H1 (cell line): Measurements from ENCODE around the gene GRM8. TPM values are rescaled to one million over a fixed set of nuclear protein-coding genes. Genes with fewer than 3 reads are reported as not detected.

Experiments
- ATF3 ChIP-seq: IDR thresholded peaks from 2 replicates; pipeline ENCODE4 v1.6.1; 2011; ENCODE audit warnings: low read depth, mild to moderate bottlenecking, low read length; ENCODE audit not compliant: insufficient read depth
- CBX8 ChIP-seq: fragments of 300-800, 300-1000 bp; sonication (generic); IDR thresholded peaks from 2 replicates; pipeline ENCODE4 v1.7.1; 2016; ENCODE audit warnings: low read depth, low read length, borderline replicate concordance
- CHD1 ChIP-seq: IDR thresholded peaks from 2 replicates; pipeline ENCODE4 v1.6.1; 2012; ENCODE audit warnings: low read depth, low read length, improper control_type of control experiment
- CHD2 ChIP-seq: IDR thresholded peaks from 2 replicates; pipeline ENCODE4 v1.6.1; 2012; ENCODE audit warnings: low read length, improper control_type of control experiment
- CHD7 ChIP-seq: fragments of 300-600 bp; sonication (generic); IDR thresholded peaks from 2 replicates; pipeline ENCODE4 v1.7.1; 2012; ENCODE audit warnings: low read length, moderate library complexity, mild to moderate bottlenecking, inconsistent platforms; ENCODE audit not compliant: insufficient replicate concordance
- CREB1 ChIP-seq: IDR thresholded peaks from 2 replicates; pipeline ENCODE4 v1.6.1; 2012; ENCODE audit warnings: inconsistent platforms
- NRF1 ChIP-seq: IDR thresholded peaks from 2 replicates; pipeline ENCODE4 v1.6.1; 2011; ENCODE audit warnings: mild to moderate bottlenecking, low read depth, low read length, improper control_type of control experiment
- SRF ChIP-seq: IDR thresholded peaks from 2 replicates; pipeline ENCODE4 v1.6.1; 2011; ENCODE audit warnings: mild to moderate bottlenecking, low read depth, low read length, moderate library complexity
- ZNF274 ChIP-seq: IDR thresholded peaks from 2 replicates; pipeline ENCODE4 v1.7.0; 2012; ENCODE audit warnings: low read length, borderline replicate concordance; ENCODE audit errors: extremely low read depth
- polyA plus RNA-seq, 7 experiments: library from polyadenylated mRNA; depleted of rRNA in 3 of 7; stranded (reverse) in 5 of 7; unstranded in 2 of 7; fragments of >200 nt in 5 of 7; fragments of 200-250 nt in 2 of 7; gene quantifications; 1 replicate in 5 of 7; 2 replicates in 1 of 7; 4 replicates in 1 of 7; pipeline versions ENCODE4 v1.2.1 to v1.2.3, GENCODE V29; 2011 to 2013; ENCODE audit warnings: missing spikeins in 2 of 7, mixed read lengths in 2 of 7
- total RNA-seq: library from RNA; stranded (reverse); fragmentation: NEBNext Ultra II Directional; extraction: Animal tissue kit (Norgen Biotek cat#: 25700); gene quantifications from 2 replicates; pipeline ENCODE4 v1.2.1, GENCODE V29; 2021

Gene GRM8
- total and polyA plus RNA-seq, 2 of the 8 experiments (the other 6 are each of a cell fraction or from before 2014, with no cell fraction given): 2.6 to 2.8 TPM

DNA sequence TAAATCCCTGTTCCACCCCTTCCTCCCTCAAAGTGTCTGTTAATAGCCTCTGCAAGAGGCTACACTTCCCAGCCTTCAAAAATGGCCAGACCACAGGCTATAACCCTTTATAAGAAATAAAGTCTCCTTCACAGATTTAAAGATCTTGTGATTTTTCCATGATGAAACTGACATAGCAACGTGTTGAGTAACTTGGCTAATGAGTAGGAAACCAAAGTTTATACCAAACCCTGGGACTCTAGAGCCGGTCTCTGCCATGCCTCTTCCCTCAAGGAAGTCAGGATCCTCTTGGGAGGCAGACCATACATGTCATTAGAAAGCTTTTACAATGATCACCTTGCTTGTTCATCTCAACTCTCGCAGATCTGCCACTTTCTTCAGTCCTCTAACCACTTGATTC, 44.4 kb downstream of the GRM8 start (continued):
- TF ChIP-seq CHD7: no peak
- no peak for TF ChIP-seq CHD2
- TF ChIP-seq ZNF274: no peak
- no peak for TF ChIP-seq SRF
- TF ChIP-seq CHD1: no peak
- no peak for TF ChIP-seq NRF1
- no peak for TF ChIP-seq CREB1
- no peak for TF ChIP-seq ATF3
- no peak for TF ChIP-seq CBX8
- TF ChIP-seq, all 59 proteins: peak for 0
